OCI-LY1 (cell line): Measurements from ENCODE around the gene DIPK1C.

Source experiments
- CTCF ChIP-seq: fragments of 200-600 bp; sonication (generic), shearing (Covaris generic); IDR thresholded peaks from 2 replicates; pipeline ENCODE4 v1.5.1; 2017; ENCODE audit warnings: mild to moderate bottlenecking, antibody characterized with exemption, low read length, moderate library complexity, mixed read lengths
- EZH2 ChIP-seq: fragments of 200-600 bp; sonication (generic), shearing (Covaris generic); IDR thresholded peaks from 2 replicates; pipeline ENCODE4 v1.8.0; 2017; ENCODE audit warnings: borderline replicate concordance, mixed run types, mild to moderate bottlenecking, antibody characterized with exemption, low read length, moderate library complexity, mixed read lengths

- TF ChIP-seq EZH2: no peak
- TF ChIP-seq CTCF: no peak
These were observed 41.0 kb downstream of the DIPK1C start for GRCh38 chr18:74416124-74416523.
